ENCODE data around the gene EME1. TPM values are rescaled to one million over a fixed set of nuclear protein-coding genes. Genes with fewer than 3 reads are reported as not detected.

EME1 gene
- polyA plus RNA-seq, 1 donor from 2014 or later = 5.4 TPM

DNA sequence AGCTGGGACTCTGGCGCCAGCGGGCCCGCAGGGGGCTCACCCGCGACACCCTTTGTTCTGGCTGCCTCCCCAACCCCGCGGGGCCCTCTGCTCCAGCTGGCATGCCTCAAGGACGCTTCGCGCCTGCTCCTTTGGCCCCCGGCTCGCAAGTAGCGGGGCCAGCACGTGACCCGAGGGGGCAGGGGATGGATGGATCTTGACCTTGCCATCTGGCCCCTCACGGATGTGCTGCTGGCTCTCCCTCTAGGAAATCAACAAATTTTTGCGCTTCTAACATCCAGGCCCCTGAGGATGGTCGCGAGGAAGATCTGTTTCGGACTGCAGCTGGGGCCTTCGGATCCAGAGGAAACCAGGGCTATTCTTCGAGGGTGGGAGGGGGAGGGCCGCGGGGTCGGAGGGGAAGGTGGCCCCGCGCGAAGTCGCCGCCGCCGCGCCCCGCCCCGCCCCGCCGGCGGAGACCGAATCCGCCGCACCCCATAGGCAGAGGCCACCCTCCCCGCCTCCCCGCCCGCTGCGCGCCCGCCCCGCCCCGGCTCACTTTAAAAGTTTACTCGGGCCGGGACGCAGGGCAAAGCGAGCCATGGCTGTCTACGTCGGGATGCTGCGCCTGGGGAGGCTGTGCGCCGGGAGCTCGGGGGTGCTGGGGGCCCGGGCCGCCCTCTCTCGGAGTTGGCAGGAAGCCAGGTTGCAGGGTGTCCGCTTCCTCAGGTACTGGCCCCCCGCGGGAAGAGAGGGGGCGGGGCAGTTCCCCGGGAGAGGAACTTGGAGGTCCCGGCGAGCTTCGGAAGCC is 52.8 kb downstream of the EME1 start, which contains the start of gene ACSF2:
Gene ACSF2 (plus strand): TSS at position 537 of the 790 bp plus-strand sequence. CDS start 44 bp downstream, at position 581.
- H3K9ac ChIP-seq (ENCODE audit: low read length) = no peak within 1 kb of the TSS
- H3K79me2 ChIP-seq (replicated peaks; ENCODE audit: insufficient read depth, low read length) = no peaks in the 10 kb centered on the region
- peak within 1 kb of the TSS; percentile 35 for H3K4me3 ChIP-seq (ENCODE audit: low read length)
- no peaks in the 10 kb centered on the region for H4K20me1 ChIP-seq (ENCODE audit: insufficient read depth)
- H3K9me2 ChIP-seq (ENCODE audit: insufficient read depth, low read length) = no peaks in the 10 kb centered on the region
- H3K36me3 ChIP-seq (ENCODE audit: insufficient read depth, low read length) = no peaks in the 10 kb centered on the region
- no peaks in the 10 kb centered on the region for H3K9me3 ChIP-seq (ENCODE audit: low read length)
- no peak for TF ChIP-seq EZH2 (IDR thresholded peaks at IDR 0.05; ENCODE audit: borderline replicate concordance, insufficient read depth, low read length, poor library complexity, severe bottlenecking)
- no peak for TF ChIP-seq EP300 (conservative IDR thresholded peaks at IDR 0.05; ENCODE audit: poor library complexity, severe bottlenecking)
- TF ChIP-seq TAF1 (IDR thresholded peaks at IDR 0.05; ENCODE audit: low read depth) = no peak
- TF ChIP-seq MXI1 (conservative IDR thresholded peaks at IDR 0.05; ENCODE audit: poor library complexity, severe bottlenecking) = no peak
- TF ChIP-seq POLR2AphosphoS5 (IDR thresholded peaks at IDR 0.05) = no peak
- TF ChIP-seq, protein P1, sequence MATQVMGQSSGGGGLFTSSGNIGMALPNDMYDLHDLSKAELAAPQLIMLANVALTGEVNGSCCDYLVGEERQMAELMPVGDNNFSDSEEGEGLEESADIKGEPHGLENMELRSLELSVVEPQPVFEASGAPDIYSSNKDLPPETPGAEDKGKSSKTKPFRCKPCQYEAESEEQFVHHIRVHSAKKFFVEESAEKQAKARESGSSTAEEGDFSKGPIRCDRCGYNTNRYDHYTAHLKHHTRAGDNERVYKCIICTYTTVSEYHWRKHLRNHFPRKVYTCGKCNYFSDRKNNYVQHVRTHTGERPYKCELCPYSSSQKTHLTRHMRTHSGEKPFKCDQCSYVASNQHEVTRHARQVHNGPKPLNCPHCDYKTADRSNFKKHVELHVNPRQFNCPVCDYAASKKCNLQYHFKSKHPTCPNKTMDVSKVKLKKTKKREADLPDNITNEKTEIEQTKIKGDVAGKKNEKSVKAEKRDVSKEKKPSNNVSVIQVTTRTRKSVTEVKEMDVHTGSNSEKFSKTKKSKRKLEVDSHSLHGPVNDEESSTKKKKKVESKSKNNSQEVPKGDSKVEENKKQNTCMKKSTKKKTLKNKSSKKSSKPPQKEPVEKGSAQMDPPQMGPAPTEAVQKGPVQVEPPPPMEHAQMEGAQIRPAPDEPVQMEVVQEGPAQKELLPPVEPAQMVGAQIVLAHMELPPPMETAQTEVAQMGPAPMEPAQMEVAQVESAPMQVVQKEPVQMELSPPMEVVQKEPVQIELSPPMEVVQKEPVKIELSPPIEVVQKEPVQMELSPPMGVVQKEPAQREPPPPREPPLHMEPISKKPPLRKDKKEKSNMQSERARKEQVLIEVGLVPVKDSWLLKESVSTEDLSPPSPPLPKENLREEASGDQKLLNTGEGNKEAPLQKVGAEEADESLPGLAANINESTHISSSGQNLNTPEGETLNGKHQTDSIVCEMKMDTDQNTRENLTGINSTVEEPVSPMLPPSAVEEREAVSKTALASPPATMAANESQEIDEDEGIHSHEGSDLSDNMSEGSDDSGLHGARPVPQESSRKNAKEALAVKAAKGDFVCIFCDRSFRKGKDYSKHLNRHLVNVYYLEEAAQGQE (IDR thresholded peaks at IDR 0.05; ENCODE audit: borderline replicate concordance) = no peak
- no peak for TF ChIP-seq SMC3 (conservative IDR thresholded peaks at IDR 0.05; ENCODE audit: poor library complexity)
- TF ChIP-seq, protein P2, sequence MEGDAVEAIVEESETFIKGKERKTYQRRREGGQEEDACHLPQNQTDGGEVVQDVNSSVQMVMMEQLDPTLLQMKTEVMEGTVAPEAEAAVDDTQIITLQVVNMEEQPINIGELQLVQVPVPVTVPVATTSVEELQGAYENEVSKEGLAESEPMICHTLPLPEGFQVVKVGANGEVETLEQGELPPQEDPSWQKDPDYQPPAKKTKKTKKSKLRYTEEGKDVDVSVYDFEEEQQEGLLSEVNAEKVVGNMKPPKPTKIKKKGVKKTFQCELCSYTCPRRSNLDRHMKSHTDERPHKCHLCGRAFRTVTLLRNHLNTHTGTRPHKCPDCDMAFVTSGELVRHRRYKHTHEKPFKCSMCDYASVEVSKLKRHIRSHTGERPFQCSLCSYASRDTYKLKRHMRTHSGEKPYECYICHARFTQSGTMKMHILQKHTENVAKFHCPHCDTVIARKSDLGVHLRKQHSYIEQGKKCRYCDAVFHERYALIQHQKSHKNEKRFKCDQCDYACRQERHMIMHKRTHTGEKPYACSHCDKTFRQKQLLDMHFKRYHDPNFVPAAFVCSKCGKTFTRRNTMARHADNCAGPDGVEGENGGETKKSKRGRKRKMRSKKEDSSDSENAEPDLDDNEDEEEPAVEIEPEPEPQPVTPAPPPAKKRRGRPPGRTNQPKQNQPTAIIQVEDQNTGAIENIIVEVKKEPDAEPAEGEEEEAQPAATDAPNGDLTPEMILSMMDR (IDR thresholded peaks at IDR 0.05; ENCODE audit: poor library complexity, severe bottlenecking) = no peak
- TF ChIP-seq RAD21 (conservative IDR thresholded peaks at IDR 0.05) = no peak
- peaks cover 7% of the 10 kb centered on the region for H3K27me3 ChIP-seq (ENCODE audit: insufficient read depth, low read depth, low read length)
- H2AFZ ChIP-seq (ENCODE audit: low read depth, low read length) = no peak within 1 kb of the TSS
- no peak within 1 kb of the TSS for H3K4me2 ChIP-seq (ENCODE audit: low read length)
- H3F3A ChIP-seq (ENCODE audit: insufficient read depth, low read length, poor library complexity, severe bottlenecking) = no peaks in the 10 kb centered on the region
- H3K27ac ChIP-seq (ENCODE audit: low read length) = no peak within 1 kb of the TSS

DNA sequence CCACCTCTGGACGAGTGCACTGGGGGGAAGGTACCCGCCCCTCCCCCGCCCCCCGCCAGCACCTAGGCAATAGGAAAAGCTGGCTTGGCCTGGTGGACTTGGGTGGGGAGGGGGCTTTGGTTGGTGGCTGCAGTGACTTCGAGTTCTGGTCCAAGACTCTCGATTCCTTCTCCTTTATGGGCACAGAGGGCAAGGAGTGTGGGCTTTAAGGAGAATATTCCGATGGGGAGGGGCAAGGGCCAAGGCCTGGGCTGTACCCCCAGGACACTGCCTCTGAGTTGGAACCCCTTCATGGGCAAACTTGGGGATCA is 53.4 kb downstream of the EME1 start:
- Histone ChIP-seq H3K9ac (ENCODE audit: low read length) (no peak overlapping the region), H3K9me2 (ENCODE audit: insufficient read depth, low read length) (no peaks in the 10 kb centered on the region), H3K36me3 (ENCODE audit: insufficient read depth, low read length) (no peaks in the 10 kb centered on the region), H3K27me3 (ENCODE audit: insufficient read depth, low read depth, low read length) (peaks cover 7% of the 10 kb centered on the region), H3K4me3 (ENCODE audit: low read length) (peak overlapping the region; percentile 35), H2AFZ (ENCODE audit: low read depth, low read length) (no peak overlapping the region), H3K9me3 (ENCODE audit: low read length) (no peaks in the 10 kb centered on the region), H3F3A (ENCODE audit: insufficient read depth, low read length, poor library complexity, severe bottlenecking) (no peaks in the 10 kb centered on the region), H4K20me1 (ENCODE audit: insufficient read depth) (no peaks in the 10 kb centered on the region), H3K4me2 (ENCODE audit: low read length) (no peak overlapping the region), H3K79me2 (replicated peaks; ENCODE audit: insufficient read depth, low read length) (no peaks in the 10 kb centered on the region), H3K27ac (ENCODE audit: low read length) (no peak overlapping the region)
- no peak for TF ChIP-seq MXI1 (conservative IDR thresholded peaks at IDR 0.05; ENCODE audit: poor library complexity, severe bottlenecking)
- no peak for TF ChIP-seq SMC3 (conservative IDR thresholded peaks at IDR 0.05; ENCODE audit: poor library complexity)
- no peak for TF ChIP-seq POLR2AphosphoS5 (IDR thresholded peaks at IDR 0.05)
- TF ChIP-seq TAF1 (IDR thresholded peaks at IDR 0.05; ENCODE audit: low read depth) = no peak
- TF ChIP-seq, protein P1 (IDR thresholded peaks at IDR 0.05; ENCODE audit: borderline replicate concordance) = no peak
- no peak for TF ChIP-seq RAD21 (conservative IDR thresholded peaks at IDR 0.05)
- TF ChIP-seq EP300 (conservative IDR thresholded peaks at IDR 0.05; ENCODE audit: poor library complexity, severe bottlenecking) = no peak
- no peak for TF ChIP-seq EZH2 (IDR thresholded peaks at IDR 0.05; ENCODE audit: borderline replicate concordance, insufficient read depth, low read length, poor library complexity, severe bottlenecking)
- TF ChIP-seq, protein P2 (IDR thresholded peaks at IDR 0.05; ENCODE audit: poor library complexity, severe bottlenecking) = no peak

Measured in neural cell (in vitro differentiated cells).